Measurements from ENCODE around the gene RUNDC1.
A peak's percentile ranks its signal among the peaks of the same experiment; 100 is the strongest.

Gene RUNDC1

DNA sequence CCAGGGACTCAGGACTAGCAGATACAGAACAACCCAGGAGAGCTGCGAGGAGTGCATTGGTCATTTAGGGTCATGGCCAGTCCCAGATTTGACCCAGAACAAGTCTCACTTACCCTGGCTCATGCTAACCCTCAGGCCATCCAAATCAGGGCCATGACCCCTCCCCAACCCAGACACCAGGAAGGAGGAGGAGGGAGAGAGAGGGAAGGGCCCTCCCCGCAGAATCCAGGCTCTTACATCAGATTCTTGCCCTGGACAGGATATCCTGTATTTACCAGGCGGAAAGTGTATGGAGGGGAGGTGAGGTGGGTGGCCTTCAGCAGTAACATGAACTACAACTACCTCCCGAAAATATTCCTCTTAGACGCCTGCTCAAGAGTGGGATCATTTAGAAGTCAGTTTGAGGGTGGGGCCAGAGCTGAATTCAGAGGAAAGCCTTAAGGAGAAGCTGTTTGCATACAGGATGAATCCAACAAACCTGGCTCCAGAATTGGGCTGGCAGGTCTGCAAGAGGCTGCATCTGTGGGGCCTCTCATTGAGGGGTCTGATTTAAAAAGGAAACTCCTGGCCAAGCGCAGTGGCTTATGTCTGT, 39.8 kb downstream of the RUNDC1 start:
- Histone ChIP-seq H3K9me2 (replicated peaks; ENCODE audit: low read depth, low read length) (no peaks in the 10 kb centered on the region), H3K9ac (ENCODE audit: low read depth, low read length, poor library complexity, severe bottlenecking) (peak overlapping the region; percentile 94), H3K4me2 (ENCODE audit: low read depth, low read length, poor library complexity, severe bottlenecking) (peak overlapping the region; percentile 91), H3K27me3 (ENCODE audit: insufficient read depth, low read length, poor library complexity, severe bottlenecking) (no peaks in the 10 kb centered on the region), H3F3A (ENCODE audit: low read depth) (0 out of 2 replicates have a peak, but pooled peaks cover 4% of the 10 kb centered on the region), H2AFZ (ENCODE audit: low read length) (no peak overlapping the region), H3K4me1 (ENCODE audit: insufficient read depth, low read length, poor library complexity, severe bottlenecking) (peaks cover 34% of the 10 kb centered on the region), H4K20me1 (ENCODE audit: insufficient read depth, low read length, poor library complexity, severe bottlenecking) (peaks cover 24% of the 10 kb centered on the region), H3K36me3 (ENCODE audit: insufficient read depth, low read length) (peaks cover 18% of the 10 kb centered on the region; the same call in 1 of the 2 replicates), H3K79me2 (ENCODE audit: insufficient read depth, low read length) (peaks cover 46% of the 10 kb centered on the region), H3K9me3 (ENCODE audit: insufficient read depth, low read depth, low read length) (no peaks in the 10 kb centered on the region), H3K4me3 (ENCODE audit: low read length, poor library complexity, severe bottlenecking) (peak overlapping the region; percentile 92)
- no peak for TF ChIP-seq EZH2phosphoT487 (IDR thresholded peaks at IDR 0.05; ENCODE audit: borderline replicate concordance)
- TF ChIP-seq, protein P1, sequence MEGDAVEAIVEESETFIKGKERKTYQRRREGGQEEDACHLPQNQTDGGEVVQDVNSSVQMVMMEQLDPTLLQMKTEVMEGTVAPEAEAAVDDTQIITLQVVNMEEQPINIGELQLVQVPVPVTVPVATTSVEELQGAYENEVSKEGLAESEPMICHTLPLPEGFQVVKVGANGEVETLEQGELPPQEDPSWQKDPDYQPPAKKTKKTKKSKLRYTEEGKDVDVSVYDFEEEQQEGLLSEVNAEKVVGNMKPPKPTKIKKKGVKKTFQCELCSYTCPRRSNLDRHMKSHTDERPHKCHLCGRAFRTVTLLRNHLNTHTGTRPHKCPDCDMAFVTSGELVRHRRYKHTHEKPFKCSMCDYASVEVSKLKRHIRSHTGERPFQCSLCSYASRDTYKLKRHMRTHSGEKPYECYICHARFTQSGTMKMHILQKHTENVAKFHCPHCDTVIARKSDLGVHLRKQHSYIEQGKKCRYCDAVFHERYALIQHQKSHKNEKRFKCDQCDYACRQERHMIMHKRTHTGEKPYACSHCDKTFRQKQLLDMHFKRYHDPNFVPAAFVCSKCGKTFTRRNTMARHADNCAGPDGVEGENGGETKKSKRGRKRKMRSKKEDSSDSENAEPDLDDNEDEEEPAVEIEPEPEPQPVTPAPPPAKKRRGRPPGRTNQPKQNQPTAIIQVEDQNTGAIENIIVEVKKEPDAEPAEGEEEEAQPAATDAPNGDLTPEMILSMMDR (conservative IDR thresholded peaks at IDR 0.05; ENCODE audit: low read length): no peak

DNA sequence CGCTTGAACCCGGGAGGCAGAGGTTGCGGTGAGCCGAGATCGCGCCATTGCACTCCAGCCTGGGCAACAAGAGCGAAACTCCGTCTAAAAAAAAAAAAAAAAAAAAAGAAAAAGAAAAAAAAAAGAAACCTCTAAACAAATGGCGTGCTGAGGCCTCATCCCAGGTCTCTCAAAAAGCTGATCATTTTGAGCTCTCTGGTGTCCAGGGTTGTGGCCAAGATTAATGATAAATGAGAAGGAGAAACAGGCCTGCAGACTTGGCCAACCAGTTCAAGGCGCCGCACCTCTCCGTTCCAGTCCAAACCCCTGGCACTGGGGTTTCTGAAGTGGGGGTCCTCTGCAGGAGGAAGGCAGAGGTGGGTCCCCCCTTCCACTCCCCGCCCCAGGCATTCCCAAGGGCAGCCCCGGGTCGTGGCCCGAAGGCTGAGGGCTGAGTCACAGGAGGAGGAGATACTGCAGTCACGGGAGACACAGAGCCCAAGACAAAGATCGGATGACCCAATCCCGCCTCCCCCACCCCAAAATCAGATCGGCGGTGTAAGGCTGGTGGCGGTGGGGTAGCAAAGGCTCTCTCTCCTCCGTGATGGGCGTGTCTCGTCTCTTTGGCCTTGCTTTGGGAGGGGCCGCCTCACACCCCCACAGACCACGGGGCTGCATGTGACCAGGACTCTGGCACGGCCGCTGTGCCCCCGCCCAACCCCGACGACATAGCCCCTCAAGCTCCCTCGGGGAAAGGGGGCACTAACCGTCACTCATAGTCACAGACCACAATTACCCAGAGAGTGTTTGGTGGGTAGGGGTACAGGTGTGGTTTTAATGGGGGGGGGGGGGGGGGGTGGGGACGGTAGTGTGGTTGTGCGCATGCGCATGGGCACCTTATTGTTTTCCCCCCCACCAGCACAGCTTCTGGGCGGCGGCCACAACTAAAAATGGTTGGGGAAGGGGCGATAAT, 40.7 kb downstream of the RUNDC1 start:
- peaks cover 46% of the 10 kb centered on the region for H3K79me2 ChIP-seq (ENCODE audit: insufficient read depth, low read length)
- peaks cover 24% of the 10 kb centered on the region for H4K20me1 ChIP-seq (ENCODE audit: insufficient read depth, low read length, poor library complexity, severe bottlenecking)
- H3K9ac ChIP-seq (ENCODE audit: low read depth, low read length, poor library complexity, severe bottlenecking): peak overlapping the region; percentile 94
- no peaks in the 10 kb centered on the region for H3K27me3 ChIP-seq (ENCODE audit: insufficient read depth, low read length, poor library complexity, severe bottlenecking)
- H3K36me3 ChIP-seq (ENCODE audit: insufficient read depth, low read length): peaks cover 11% of the 10 kb centered on the region; the same call in 1 of the 2 replicates
- no peaks in the 10 kb centered on the region for H3K9me2 ChIP-seq (replicated peaks; ENCODE audit: low read depth, low read length)
- peak overlapping the region; percentile 96 for H2AFZ ChIP-seq (ENCODE audit: low read length)
- H3F3A ChIP-seq (ENCODE audit: low read depth): peaks cover 7% of the 10 kb centered on the region; the same call in 1 of the 2 replicates
- no peaks in the 10 kb centered on the region for H3K9me3 ChIP-seq (ENCODE audit: insufficient read depth, low read depth, low read length)
- peak overlapping the region; percentile 91 for H3K4me2 ChIP-seq (ENCODE audit: low read depth, low read length, poor library complexity, severe bottlenecking)
- peak overlapping the region; percentile 92 for H3K4me3 ChIP-seq (ENCODE audit: low read length, poor library complexity, severe bottlenecking)
- peaks cover 36% of the 10 kb centered on the region for H3K4me1 ChIP-seq (ENCODE audit: insufficient read depth, low read length, poor library complexity, severe bottlenecking)
- TF ChIP-seq, protein P1 (conservative IDR thresholded peaks at IDR 0.05; ENCODE audit: low read length): no peak
- TF ChIP-seq EZH2phosphoT487 (IDR thresholded peaks at IDR 0.05; ENCODE audit: borderline replicate concordance): no peak

DNA sequence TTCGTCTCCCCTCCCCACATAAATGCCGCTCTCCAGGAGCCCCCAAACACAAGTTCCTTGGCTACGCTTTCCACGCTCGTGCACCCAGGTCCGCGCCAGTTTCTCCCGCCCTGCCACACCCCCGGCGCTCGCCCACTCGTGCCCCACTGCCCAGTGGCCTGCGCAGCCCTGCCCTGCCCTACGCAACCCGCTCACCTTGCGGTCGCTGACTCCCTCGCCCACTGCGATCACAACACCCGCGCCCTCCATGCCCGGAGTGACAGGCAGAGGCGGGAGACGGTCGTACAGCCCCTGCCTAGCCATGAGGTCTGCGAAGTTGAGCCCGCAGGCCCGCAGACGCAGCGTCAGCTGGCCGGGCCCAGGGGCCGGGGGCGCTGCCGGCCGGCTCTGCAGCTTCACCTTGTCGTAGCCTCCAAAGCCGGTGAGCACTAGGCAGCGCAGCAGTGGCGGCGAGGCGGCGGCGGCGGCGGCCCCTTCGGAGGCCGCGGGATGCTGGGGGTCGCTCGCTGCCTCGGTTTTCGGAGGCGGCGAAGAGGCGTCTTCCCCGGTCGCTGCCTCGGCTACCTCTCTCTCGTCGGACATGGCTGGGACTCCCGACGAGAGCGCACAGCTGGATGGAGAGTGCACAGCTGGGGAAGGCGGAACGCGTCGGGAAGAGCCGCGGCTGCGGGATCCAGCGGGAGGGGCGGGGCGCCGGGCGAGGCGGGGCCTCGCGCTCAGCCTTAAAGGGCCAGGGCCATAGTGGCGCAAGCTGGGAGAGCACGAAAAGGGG, 41.6 kb downstream of the RUNDC1 start, which contains the start of gene VAT1:
Gene VAT1 (minus strand): TSS at position 645 of the 772 bp plus-strand sequence. CDS start 63 bp downstream, at position 582.
- Histone ChIP-seq H3K9me2 (replicated peaks; ENCODE audit: low read depth, low read length) (no peaks in the 10 kb centered on the region), H3K36me3 (ENCODE audit: insufficient read depth, low read length) (peaks cover 4% of the 10 kb centered on the region; the same call in 1 of the 2 replicates), H4K20me1 (ENCODE audit: insufficient read depth, low read length, poor library complexity, severe bottlenecking) (peaks cover 24% of the 10 kb centered on the region), H3K9ac (ENCODE audit: low read depth, low read length, poor library complexity, severe bottlenecking) (peak within 1 kb of the TSS; percentile 94), H3F3A (ENCODE audit: low read depth) (peaks cover 11% of the 10 kb centered on the region; the same call in 1 of the 2 replicates), H3K9me3 (ENCODE audit: insufficient read depth, low read depth, low read length) (no peaks in the 10 kb centered on the region), H3K4me2 (ENCODE audit: low read depth, low read length, poor library complexity, severe bottlenecking) (peak within 1 kb of the TSS; percentile 91), H2AFZ (ENCODE audit: low read length) (peak within 1 kb of the TSS; percentile 96), H3K4me3 (ENCODE audit: low read length, poor library complexity, severe bottlenecking) (peak within 1 kb of the TSS; percentile 92), H3K27me3 (ENCODE audit: insufficient read depth, low read length, poor library complexity, severe bottlenecking) (no peaks in the 10 kb centered on the region), H3K79me2 (ENCODE audit: insufficient read depth, low read length) (peaks cover 42% of the 10 kb centered on the region), H3K4me1 (ENCODE audit: insufficient read depth, low read length, poor library complexity, severe bottlenecking) (peaks cover 45% of the 10 kb centered on the region)
- TF ChIP-seq EZH2phosphoT487 (IDR thresholded peaks at IDR 0.05; ENCODE audit: borderline replicate concordance): no peak
- TF ChIP-seq, protein P1 (conservative IDR thresholded peaks at IDR 0.05; ENCODE audit: low read length): 0 out of 2 replicates have a peak, but pooled peaks have one; percentile 8

Data from Loucy (cell line).